Measurements from ENCODE around the gene COL27A1. TPM values are rescaled to one million over a fixed set of nuclear protein-coding genes. Genes with fewer than 3 reads are reported as not detected.

Gene COL27A1
- total RNA-seq, 4 donors from 2014 or later, result 2.1 to 9.0 (median 3.8) TPM

DNA sequence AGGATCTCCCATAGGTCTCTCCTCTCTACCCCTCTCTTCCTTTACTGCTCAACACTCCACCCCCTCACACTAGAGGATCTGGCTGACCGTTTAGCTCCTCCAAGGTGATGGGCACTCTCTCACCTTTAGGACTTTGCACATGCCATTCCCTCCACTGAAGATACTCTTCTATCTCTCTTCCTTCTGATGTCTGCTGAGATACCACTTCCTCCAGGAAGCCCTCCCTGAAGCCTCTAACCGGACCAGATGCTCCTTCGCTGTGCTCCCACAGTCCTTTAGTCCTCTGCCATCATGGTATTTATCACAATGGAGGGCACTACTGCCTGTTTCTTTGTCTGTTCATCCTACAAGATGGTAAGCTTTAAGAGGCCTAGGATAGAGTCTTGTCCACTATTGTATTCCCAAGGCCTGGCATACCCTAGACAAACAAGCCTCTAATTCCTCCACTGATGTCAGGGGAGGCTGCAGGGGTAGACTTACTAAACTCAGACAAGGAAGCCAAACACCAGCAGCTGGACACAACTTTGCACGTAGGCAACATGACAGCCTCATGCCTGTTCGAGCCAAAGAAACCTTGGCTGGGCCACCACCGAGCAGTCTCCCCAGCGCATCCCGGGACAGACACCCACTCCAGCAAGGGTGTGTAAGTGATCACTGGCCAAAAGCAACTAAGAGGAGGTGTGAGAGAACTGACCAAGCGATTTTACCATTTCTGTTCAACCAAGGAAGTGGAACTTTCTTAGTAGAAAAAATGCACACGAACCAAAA lies 194.6 kb downstream of the COL27A1 start:
- Histone ChIP-seq H3K4me1 (peaks cover 6 to 20% (median 8%) of the 10 kb centered on the region in 4 donors), H3K27me3 (no peaks in the 10 kb centered on the region), H3K27ac (peak overlapping the region; percentile 68 to 79 (median 71)), H3K9me3 (no peaks in the 10 kb centered on the region), H3K4me3 (no peak overlapping the region), H3K36me3 (peaks cover 0 to 72% (median 31%) of the 10 kb centered on the region in 4 donors)
- in situ Hi-C loops (cut with MboI; ENCODE audit: low pct_ligation_motif_present in 1 of 4, low pct_unique_long_range_greater_than_20kb in 1 of 4, low sequenced_read_pairs in 3 of 4) (no loop called here), intact Hi-C loops (cut with DNase I; ENCODE audit: low total_unique reads) (loop anchor here (10.0 kb wide), 2 partner anchors 45 to 295 kb away; no protein-coding TSS in a partner anchor)
- TF ChIP-seq, protein P1, sequence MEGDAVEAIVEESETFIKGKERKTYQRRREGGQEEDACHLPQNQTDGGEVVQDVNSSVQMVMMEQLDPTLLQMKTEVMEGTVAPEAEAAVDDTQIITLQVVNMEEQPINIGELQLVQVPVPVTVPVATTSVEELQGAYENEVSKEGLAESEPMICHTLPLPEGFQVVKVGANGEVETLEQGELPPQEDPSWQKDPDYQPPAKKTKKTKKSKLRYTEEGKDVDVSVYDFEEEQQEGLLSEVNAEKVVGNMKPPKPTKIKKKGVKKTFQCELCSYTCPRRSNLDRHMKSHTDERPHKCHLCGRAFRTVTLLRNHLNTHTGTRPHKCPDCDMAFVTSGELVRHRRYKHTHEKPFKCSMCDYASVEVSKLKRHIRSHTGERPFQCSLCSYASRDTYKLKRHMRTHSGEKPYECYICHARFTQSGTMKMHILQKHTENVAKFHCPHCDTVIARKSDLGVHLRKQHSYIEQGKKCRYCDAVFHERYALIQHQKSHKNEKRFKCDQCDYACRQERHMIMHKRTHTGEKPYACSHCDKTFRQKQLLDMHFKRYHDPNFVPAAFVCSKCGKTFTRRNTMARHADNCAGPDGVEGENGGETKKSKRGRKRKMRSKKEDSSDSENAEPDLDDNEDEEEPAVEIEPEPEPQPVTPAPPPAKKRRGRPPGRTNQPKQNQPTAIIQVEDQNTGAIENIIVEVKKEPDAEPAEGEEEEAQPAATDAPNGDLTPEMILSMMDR (IDR thresholded peaks at IDR 0.05), result no peak
- no peak for TF ChIP-seq EP300 (IDR thresholded peaks at IDR 0.05; ENCODE audit: low read depth)
- no peak for TF ChIP-seq POLR2AphosphoS5 (IDR thresholded peaks at IDR 0.05)
- no peak for TF ChIP-seq POLR2A (IDR thresholded peaks at IDR 0.05)
- 83 to 90% methylated on average over 7 to 10 of the region's 10 CpGs for WGBS, 2 donors (ENCODE audit: low coverage in 1 of 2)
- DNase-seq, result no peak

DNA sequence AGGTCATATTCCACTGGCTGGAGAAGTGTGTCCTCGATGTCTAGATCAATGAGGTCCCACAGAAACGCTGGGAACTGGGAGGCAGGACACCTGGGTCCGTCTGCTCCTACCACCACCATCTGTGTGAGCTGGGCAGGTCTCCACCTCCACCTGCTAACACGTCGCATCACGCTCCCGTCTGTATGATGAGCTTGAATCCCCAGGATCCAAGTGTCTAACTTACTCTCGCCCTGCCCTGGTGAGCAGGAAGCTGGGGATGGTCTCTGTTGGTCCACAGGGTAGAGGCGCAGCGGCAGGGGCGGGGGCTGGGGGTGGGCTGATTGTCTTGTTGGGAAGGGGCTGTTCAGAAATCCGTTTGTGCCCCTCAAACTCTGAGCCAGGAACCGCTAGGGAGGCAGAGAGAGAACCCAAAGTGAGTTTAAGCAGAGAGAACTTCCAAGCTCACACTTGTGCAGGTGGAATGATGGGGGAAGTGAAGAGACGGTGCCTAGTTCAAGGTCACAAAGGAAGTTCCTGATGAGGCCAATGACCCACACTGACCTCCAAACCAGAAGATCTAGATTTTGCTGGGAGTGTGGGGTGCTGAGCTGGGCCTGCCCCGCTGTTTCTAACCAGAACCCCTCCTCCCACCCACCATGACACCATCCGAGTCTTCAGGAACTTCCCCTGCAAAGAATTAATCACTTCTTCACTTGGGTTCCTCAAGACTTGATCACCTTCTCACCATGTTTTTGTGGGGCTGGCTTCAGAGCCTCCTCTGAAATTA lies 195.5 kb downstream of the COL27A1 start:
- Histone ChIP-seq H3K27ac (peak overlapping the region in 1 of 4 donors; percentile 68), H3K4me3 (no peak overlapping the region), H3K9me3 (no peaks in the 10 kb centered on the region), H3K4me1 (peaks cover 6 to 20% (median 8%) of the 10 kb centered on the region in 4 donors), H3K36me3 (peaks cover 0 to 69% (median 30%) of the 10 kb centered on the region in 4 donors), H3K27me3 (no peaks in the 10 kb centered on the region)
- intact Hi-C loops (cut with DNase I; ENCODE audit: low total_unique reads), result no loop called here
- no peak for DNase-seq
- 90 to 92% methylated on average over 12 to 16 of the region's 16 CpGs for WGBS, 2 donors (ENCODE audit: low coverage in 1 of 2)
- no peak for TF ChIP-seq EP300 (IDR thresholded peaks at IDR 0.05; ENCODE audit: low read depth)
- TF ChIP-seq POLR2AphosphoS5 (IDR thresholded peaks at IDR 0.05), result no peak
- in situ Hi-C loops (cut with MboI; ENCODE audit: low pct_ligation_motif_present in 1 of 4, low pct_unique_long_range_greater_than_20kb in 1 of 4, low sequenced_read_pairs in 3 of 4), result no loop called here

DNA sequence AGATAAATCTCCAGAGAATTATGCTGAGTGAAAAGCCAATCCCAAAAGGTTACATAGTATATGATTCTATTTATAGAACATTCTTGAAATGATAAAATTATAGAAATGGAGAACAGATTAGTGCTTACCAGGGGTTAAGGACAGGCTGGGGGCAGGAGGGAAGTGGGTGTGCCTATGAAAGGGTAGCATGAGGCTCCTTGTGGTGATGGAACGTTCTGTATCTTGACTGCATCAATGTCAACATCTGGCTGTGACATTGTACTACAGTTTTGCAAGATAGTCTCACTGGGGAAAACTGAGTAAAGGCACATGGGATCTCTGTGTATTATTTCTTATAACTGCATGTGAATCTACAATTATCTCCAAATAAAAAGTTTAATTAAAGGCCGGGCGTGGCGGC lies 196.6 kb downstream of the COL27A1 start:
- in situ Hi-C loops (cut with MboI; ENCODE audit: low pct_ligation_motif_present in 1 of 4, low pct_unique_long_range_greater_than_20kb in 1 of 4, low sequenced_read_pairs in 3 of 4), result no loop called here
- peaks cover 0 to 63% (median 28%) of the 10 kb centered on the region in 4 donors for H3K36me3 ChIP-seq
- H3K9me3 ChIP-seq, result no peaks in the 10 kb centered on the region
- WGBS, 2 donors (ENCODE audit: low coverage in 1 of 2), result 50 to 80% methylated on average over 1 to 4 of the region's 4 CpGs
- H3K27ac ChIP-seq, result peak overlapping the region in 3 of 4 donors; percentile 2 to 24 (median 17)
- H3K4me1 ChIP-seq, result peaks cover 6 to 20% (median 8%) of the 10 kb centered on the region in 4 donors
- no peak overlapping the region for H3K4me3 ChIP-seq
- TF ChIP-seq POLR2AphosphoS5 (IDR thresholded peaks at IDR 0.05) (peak in 1 of 3 donors; percentile 43), EP300 (IDR thresholded peaks at IDR 0.05; ENCODE audit: low read depth) (peak; percentile 28), POLR2A (IDR thresholded peaks at IDR 0.05) (no peak)
- intact Hi-C loops (cut with DNase I; ENCODE audit: low total_unique reads), result no loop called here
- no peaks in the 10 kb centered on the region for H3K27me3 ChIP-seq
- DNase-seq, result no peak

DNA sequence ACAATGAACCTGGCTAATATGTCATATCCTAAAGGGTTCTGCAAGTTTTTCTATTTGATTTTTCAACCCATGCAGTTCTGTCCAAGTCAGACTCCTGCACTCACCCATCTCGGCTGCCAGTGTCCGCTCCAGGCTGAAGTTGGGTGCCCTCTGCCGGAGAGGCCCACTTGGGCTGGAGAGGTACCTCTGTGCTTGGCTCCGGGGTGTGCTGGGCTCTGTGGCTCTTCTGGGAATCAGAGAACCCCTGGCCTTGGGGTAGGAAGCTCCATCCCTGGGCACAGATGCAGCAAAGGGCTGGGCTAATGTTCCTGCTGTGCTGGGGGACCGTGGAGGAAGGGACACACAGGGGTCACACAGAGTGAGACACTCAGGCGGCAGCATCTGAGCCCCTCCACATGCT lies 200.5 kb downstream of the COL27A1 start:
- Histone ChIP-seq H3K4me3 (no peak overlapping the region), H3K4me1 (no peaks in the 10 kb centered on the region), H3K27ac (no peak overlapping the region), H3K36me3 (peaks cover 0 to 73% (median 34%) of the 10 kb centered on the region in 4 donors), H3K9me3 (no peaks in the 10 kb centered on the region), H3K27me3 (no peaks in the 10 kb centered on the region)
- in situ Hi-C loops (cut with MboI; ENCODE audit: low pct_ligation_motif_present in 1 of 4, low pct_unique_long_range_greater_than_20kb in 1 of 4, low sequenced_read_pairs in 3 of 4), result no loop called here
- DNase-seq, result no peak
- no peak for TF ChIP-seq EP300 (IDR thresholded peaks at IDR 0.05; ENCODE audit: low read depth)
- TF ChIP-seq POLR2A (IDR thresholded peaks at IDR 0.05), result no peak
- TF ChIP-seq, protein P1 (IDR thresholded peaks at IDR 0.05), result no peak
- TF ChIP-seq POLR2AphosphoS5 (IDR thresholded peaks at IDR 0.05), result no peak
- intact Hi-C loops (cut with DNase I; ENCODE audit: low total_unique reads), result no loop called here
- 98% methylated on average over 6 of the region's 6 CpGs; no CpG with 5 or more reads in 1 of the 2 donors for WGBS, 2 donors (ENCODE audit: low coverage in 1 of 2)

DNA sequence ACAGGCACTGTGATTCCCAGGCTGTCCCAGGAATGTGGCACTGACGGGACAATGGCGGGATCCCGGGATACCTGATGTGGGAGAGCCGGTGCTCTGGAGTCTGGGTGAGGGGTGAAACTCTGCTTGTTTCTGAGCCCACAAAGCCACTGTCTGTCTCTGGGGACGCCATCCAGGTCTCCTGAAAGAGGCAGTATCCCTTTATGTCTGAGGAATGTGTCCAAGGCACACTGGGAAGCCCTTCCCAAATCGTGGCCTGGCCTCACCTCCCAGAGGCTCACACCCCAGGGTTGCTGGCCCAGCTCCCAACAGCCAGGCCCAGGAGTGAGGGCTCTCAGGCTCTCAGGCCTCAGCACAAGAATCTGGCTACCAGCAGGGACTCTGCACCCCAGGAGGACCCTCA lies 201.5 kb downstream of the COL27A1 start:
- Histone ChIP-seq H3K27me3 (no peaks in the 10 kb centered on the region), H3K27ac (no peak overlapping the region), H3K4me3 (no peak overlapping the region), H3K9me3 (no peaks in the 10 kb centered on the region), H3K4me1 (no peaks in the 10 kb centered on the region), H3K36me3 (peaks cover 0 to 77% (median 38%) of the 10 kb centered on the region in 4 donors)
- WGBS, 2 donors (ENCODE audit: low coverage in 1 of 2), result 85% methylated on average over 6 of the region's 6 CpGs; no CpG with 5 or more reads in 1 of the 2 donors
- DNase-seq, result no peak
- TF ChIP-seq, protein P1 (IDR thresholded peaks at IDR 0.05), result no peak
- TF ChIP-seq POLR2A (IDR thresholded peaks at IDR 0.05) (no peak), EP300 (IDR thresholded peaks at IDR 0.05; ENCODE audit: low read depth) (no peak), POLR2AphosphoS5 (IDR thresholded peaks at IDR 0.05) (no peak)
- intact Hi-C loops (cut with DNase I; ENCODE audit: low total_unique reads), result no loop called here
- in situ Hi-C loops (cut with MboI; ENCODE audit: low pct_ligation_motif_present in 1 of 4, low pct_unique_long_range_greater_than_20kb in 1 of 4, low sequenced_read_pairs in 3 of 4), result no loop called here

Data from transverse colon (tissue), 4 donors.